HG02623 (cell line): ENCODE data around the gene INPPL1.
"Not testable (repeated sequence)": the region's sequence is repeated elsewhere in the genome, so short reads cannot be mapped to it uniquely, and the experiment has no call there.

Experiments used
- ATAC-seq: cut with Tn5 transposase; IDR thresholded peaks from one replicate; pipeline ENCODE4 v1.9.1; 2021; ENCODE audit warnings: moderate library complexity; ENCODE audit not compliant: unreplicated experiment

Gene INPPL1

GRCh38 chr11:72224564-72225410 lies at the start of gene INPPL1:
Gene INPPL1 (plus strand): TSS chr11:72224767. CDS start chr11:72224985, 218 bp downstream.
- ATAC-seq = no peak

- no peak for ATAC-seq
Observed at GRCh38 chr11:72177656-72178055, 46.9 kb upstream of the INPPL1 start.

- ATAC-seq = no peak
Observed at GRCh38 chr11:72179049-72179803, 45.3 kb upstream of the INPPL1 start.

- ATAC-seq = no peak
Observed at GRCh38 chr11:72179804-72180396, 44.7 kb upstream of the INPPL1 start.

GRCh38 chr11:72180892-72181552 lies 43.5 kb upstream of the INPPL1 start:
- not testable (repeated sequence) for ATAC-seq

GRCh38 chr11:72181553-72181958 lies 43.0 kb upstream of the INPPL1 start:
- ATAC-seq = not testable (repeated sequence)

- no peak for ATAC-seq
Observed at GRCh38 chr11:72188267-72188666, 36.3 kb upstream of the INPPL1 start.

GRCh38 chr11:72189455-72190250 lies 34.9 kb upstream of the INPPL1 start:
- no peak for ATAC-seq

GRCh38 chr11:72190631-72191071 lies 33.9 kb upstream of the INPPL1 start:
- no peak for ATAC-seq

- no peak for ATAC-seq
Observed at GRCh38 chr11:72191961-72192381, 32.6 kb upstream of the INPPL1 start, which contains the start of gene FOLR1. Gene FOLR1 (plus strand): TSS chr11:72192140. CDS start chr11:72192174, 34 bp downstream.

- ATAC-seq = no peak
Observed at GRCh38 chr11:72195518-72196270, 28.9 kb upstream of the INPPL1 start.

- ATAC-seq = not testable (repeated sequence)
Observed at GRCh38 chr11:72201445-72201844, 23.1 kb upstream of the INPPL1 start.

GRCh38 chr11:72202571-72202970 lies 22.0 kb upstream of the INPPL1 start:
- no peak for ATAC-seq

- ATAC-seq = no peak
Observed at GRCh38 chr11:72203163-72203562, 21.4 kb upstream of the INPPL1 start.

- ATAC-seq = no peak
Observed at GRCh38 chr11:72204886-72205285, 19.7 kb upstream of the INPPL1 start.

- ATAC-seq = not testable (repeated sequence)
Observed at GRCh38 chr11:72206794-72207193, 17.8 kb upstream of the INPPL1 start.

- no peak for ATAC-seq
Observed at GRCh38 chr11:72208281-72208680, 16.3 kb upstream of the INPPL1 start.

- ATAC-seq = no peak
Observed at GRCh38 chr11:72209101-72209500, 15.5 kb upstream of the INPPL1 start.

GRCh38 chr11:72216638-72217037 lies 7.9 kb upstream of the INPPL1 start, which contains the start of gene FOLR2:
Gene FOLR2 (plus strand): TSS chr11:72216794. CDS start chr11:72218585, 1,791 bp downstream.
- ATAC-seq = no peak
